IPS DF 4.7 (cell line): ENCODE measurements around the gene NRSN2.

Experiments
- DNase-seq: peaks from one replicate; pipeline ENCODE4 v3.0.0-alpha.2; 2013; ENCODE audit warnings: low spot score; ENCODE audit errors: extremely low read depth

The NRSN2 gene

GRCh38 chr20:396619-397431 lies 49.9 kb downstream of the NRSN2 start:
- DNase-seq: no peak

- no peak for DNase-seq
These were observed 50.7 kb downstream of the NRSN2 start for GRCh38 chr20:397432-398237.

- DNase-seq: no peak
These were observed 52.3 kb downstream of the NRSN2 start for GRCh38 chr20:399182-399707.

- no peak for DNase-seq
These were observed 53.2 kb downstream of the NRSN2 start for GRCh38 chr20:400128-400453.

GRCh38 chr20:400454-401275 lies 53.8 kb downstream of the NRSN2 start:
- no peak for DNase-seq

GRCh38 chr20:401682-402495 lies 55.0 kb downstream of the NRSN2 start:
- no peak for DNase-seq

- DNase-seq: no peak
These were observed 55.6 kb downstream of the NRSN2 start for GRCh38 chr20:402496-402885.

GRCh38 chr20:402898-403581 lies 56.1 kb downstream of the NRSN2 start:
- no peak for DNase-seq

- DNase-seq: no peak
These were observed 56.7 kb downstream of the NRSN2 start for GRCh38 chr20:403582-403957.

- no peak for DNase-seq
These were observed 57.2 kb downstream of the NRSN2 start for GRCh38 chr20:404088-404487.
